Neuron (in vitro differentiated cells): ENCODE data around the gene SSPN.

ENCODE experiments used
- H2AFZ ChIP-seq: one replicate; pipeline ENCODE4 v1.6.1; 2013; ENCODE audit warnings: low read depth, mild to moderate bottlenecking, inconsistent platforms, low read length, moderate library complexity
- H3K27me3 ChIP-seq: one replicate; pipeline ENCODE4 v1.6.1; 2013; ENCODE audit warnings: low read length; ENCODE audit not compliant: insufficient read depth
- H3K36me3 ChIP-seq: one replicate; pipeline ENCODE4 v1.6.1; 2013; ENCODE audit warnings: low read length; ENCODE audit not compliant: insufficient read depth
- H3K4me1 ChIP-seq: one replicate; pipeline ENCODE4 v1.6.1; 2013; ENCODE audit warnings: low read length; ENCODE audit not compliant: insufficient read depth
- H3K4me3 ChIP-seq: 2 replicates; pipeline ENCODE4 v1.5.1; 2013; ENCODE audit warnings: mild to moderate bottlenecking, low read length, moderate library complexity
- H3K9me3 ChIP-seq: one replicate; pipeline ENCODE4 v1.6.1; 2013; ENCODE audit warnings: low read length

Gene SSPN

DNA sequence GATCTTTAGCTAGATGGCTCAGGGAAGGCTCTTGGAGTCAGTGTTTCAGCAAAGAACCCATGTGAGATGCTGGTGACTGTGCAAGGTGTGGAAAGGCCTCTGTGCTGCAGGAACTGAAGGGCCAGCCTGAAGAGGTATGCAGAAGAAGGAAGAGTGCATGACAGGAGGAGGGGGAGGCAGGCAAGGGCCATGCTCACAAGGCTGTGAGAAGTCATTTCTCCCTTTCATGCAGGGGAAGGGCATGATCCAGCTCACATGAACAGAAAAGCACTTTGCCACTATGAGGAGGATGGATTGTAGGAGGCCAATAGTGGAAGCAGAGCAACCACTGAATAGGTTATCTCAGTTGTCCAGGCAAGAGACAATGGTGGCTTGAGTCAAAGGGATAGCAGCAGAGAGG lies 83.7 kb downstream of the SSPN start:
- Histone ChIP-seq H2AFZ (no peak overlapping the region), H3K9me3 (no peaks in the 10 kb centered on the region), H3K4me3 (no peak overlapping the region), H3K36me3 (no peaks in the 10 kb centered on the region), H3K4me1 (peaks cover 16% of the 10 kb centered on the region), H3K27me3 (no peaks in the 10 kb centered on the region)

DNA sequence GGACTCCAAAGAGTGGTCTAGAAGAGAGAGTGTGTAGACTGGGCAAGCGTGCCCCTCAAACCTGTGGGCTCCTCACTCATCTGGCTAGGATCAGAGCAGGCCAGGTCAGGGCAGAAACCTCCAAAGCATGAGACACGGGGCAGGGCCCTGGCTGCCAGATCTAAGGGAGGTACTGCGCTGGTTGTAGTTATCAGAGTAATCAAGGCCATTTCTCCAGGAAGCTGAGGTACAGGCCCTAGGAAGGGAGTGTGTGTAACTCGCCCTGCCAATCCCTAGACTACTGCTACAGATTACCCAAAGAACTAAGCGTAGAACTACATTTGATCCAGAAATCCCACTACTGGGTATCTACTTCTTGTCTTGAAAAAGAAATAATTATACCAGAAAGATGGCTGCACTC lies 84.5 kb downstream of the SSPN start:
- Histone ChIP-seq H3K4me3 (no peak overlapping the region), H3K36me3 (no peaks in the 10 kb centered on the region), H3K27me3 (no peaks in the 10 kb centered on the region), H3K9me3 (no peaks in the 10 kb centered on the region), H3K4me1 (peaks cover 13% of the 10 kb centered on the region), H2AFZ (no peak overlapping the region)

DNA sequence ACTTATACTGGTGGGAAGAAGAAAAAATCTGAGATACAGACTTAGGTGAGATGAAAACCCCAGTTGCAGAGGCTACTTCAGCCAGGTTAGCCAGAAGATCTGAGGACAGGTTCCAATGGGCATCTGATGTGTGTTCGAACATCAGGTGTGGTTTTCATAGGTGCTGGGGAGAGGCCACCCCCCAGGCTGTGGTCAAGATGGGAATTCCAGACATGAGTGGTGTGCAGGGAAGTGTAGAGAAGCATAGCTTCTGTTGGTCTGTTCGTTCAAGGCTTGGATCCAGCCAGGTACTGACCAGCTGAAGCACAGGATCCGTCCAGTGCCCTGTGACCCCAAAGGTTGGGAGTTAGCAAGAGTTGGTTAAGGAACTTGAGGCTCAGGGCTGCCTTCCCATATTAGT lies 85.5 kb downstream of the SSPN start:
- Histone ChIP-seq H3K4me3 (no peak overlapping the region), H3K9me3 (no peaks in the 10 kb centered on the region), H3K4me1 (peaks cover 11% of the 10 kb centered on the region), H3K27me3 (no peaks in the 10 kb centered on the region), H2AFZ (no peak overlapping the region), H3K36me3 (no peaks in the 10 kb centered on the region)

DNA sequence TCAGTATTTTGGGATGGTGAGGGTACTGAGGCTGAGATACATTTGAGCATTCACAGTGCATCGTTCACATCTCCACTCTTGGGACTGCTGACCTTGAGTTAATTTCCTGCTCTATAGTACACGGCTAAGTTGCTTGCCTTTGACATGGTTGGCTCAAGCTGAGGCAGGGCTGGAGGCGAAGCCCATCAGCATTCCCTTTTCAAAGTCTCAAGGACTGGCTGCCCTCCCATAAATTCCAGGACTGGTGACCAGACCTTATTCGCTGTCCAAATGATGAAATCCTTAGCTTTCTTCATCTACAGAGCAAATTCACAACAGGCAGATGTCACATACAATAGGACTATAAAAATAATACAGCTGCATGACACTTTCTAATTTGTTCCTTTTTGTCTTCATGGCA lies 85.9 kb downstream of the SSPN start:
- Histone ChIP-seq H3K4me1 (peaks cover 10% of the 10 kb centered on the region), H3K4me3 (no peak overlapping the region), H2AFZ (no peak overlapping the region), H3K36me3 (no peaks in the 10 kb centered on the region), H3K9me3 (no peaks in the 10 kb centered on the region), H3K27me3 (no peaks in the 10 kb centered on the region)

DNA sequence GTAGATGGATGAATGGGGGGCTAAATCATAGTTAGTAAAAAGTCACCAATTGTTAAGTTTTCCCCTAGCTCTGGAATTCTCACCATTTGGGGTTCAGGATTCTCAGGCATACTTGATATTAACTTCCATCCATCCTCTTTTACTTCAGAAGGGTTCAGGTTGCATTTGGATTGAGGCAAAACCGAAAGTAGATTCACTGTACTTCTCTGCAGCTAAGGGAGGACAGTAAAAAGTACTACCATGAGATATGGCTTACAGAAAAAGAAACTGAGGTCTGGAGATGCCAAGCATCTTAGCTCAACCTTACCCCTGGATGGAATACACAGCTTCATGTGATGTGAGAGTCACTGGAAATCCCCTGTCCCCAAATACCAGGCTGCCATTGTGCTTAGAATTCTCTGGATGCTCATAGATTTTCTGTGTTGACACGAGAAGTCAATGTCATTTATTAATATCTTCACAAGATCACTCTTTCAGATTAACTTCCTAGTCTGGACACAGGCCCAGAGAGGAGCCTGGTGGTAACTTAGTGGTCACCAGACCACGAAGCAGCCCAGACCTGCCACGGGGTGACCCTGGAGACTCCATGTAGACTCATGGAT lies 87.1 kb downstream of the SSPN start:
- H3K27me3 ChIP-seq, result no peaks in the 10 kb centered on the region
- peaks cover 10% of the 10 kb centered on the region for H3K4me1 ChIP-seq
- H3K36me3 ChIP-seq, result no peaks in the 10 kb centered on the region
- H3K9me3 ChIP-seq, result no peaks in the 10 kb centered on the region
- H2AFZ ChIP-seq, result no peak overlapping the region
- no peak overlapping the region for H3K4me3 ChIP-seq

DNA sequence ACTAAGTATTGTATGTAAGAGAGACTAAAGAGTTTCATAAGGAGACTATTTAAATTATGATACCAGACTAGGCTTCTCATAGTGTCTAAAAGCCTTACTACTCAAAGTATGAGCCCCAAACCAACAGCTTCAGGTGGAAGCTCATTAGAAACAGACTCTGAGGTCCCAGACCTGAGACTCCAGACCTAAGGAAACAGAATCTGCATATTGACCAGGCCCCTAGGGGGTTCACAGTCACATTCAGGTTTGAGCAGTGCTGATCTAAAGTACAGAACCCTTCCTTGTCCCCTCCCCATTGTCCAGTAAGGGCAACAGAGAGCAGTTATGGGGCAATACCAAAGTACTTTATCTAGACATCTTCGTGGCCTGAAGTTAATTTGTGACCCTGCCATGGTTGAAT lies 87.7 kb downstream of the SSPN start:
- Histone ChIP-seq H3K9me3 (no peaks in the 10 kb centered on the region), H3K36me3 (no peaks in the 10 kb centered on the region), H3K4me3 (no peak overlapping the region), H2AFZ (no peak overlapping the region), H3K4me1 (peaks cover 10% of the 10 kb centered on the region), H3K27me3 (no peaks in the 10 kb centered on the region)

DNA sequence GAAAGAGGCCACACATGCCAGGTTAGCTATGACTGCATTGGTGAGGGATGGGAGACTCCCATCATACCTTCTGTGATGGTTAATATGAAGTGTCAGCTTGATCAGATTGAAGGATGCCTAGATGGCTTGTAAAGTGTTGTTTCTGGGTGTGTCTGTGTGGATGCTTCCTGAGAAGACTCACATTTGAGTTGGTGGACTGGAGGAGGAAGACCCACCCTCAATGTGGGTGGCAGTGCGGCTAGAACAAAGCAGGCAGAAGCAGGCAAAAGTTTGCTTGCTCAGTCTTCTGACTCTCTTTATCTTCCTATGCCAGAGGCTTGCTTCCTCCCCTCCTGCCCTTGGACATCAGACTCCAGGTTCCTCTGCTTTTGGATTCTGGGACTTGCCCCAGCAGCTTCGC lies 88.2 kb downstream of the SSPN start:
- Histone ChIP-seq H3K27me3 (no peaks in the 10 kb centered on the region), H3K9me3 (no peaks in the 10 kb centered on the region), H2AFZ (no peak overlapping the region), H3K4me3 (no peak overlapping the region), H3K4me1 (peaks cover 10% of the 10 kb centered on the region), H3K36me3 (no peaks in the 10 kb centered on the region)

DNA sequence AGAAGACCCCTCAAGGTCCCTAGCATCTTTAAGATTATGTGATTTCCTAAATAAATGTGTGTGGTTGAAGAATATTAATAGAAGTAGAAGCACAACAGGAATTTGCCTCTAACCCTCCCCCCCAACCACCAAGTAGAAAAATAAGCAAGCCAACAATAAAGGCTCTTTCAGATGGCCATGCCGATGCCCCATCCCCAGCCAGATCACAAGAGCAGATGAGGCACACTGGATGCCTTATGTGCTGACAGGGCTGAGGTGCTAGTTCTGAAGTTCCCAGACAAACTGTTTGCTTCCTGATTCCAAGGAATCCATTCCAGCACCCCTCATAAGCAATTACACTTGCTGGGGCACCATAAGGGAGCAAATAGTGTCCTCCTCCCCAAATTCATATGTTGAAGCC lies 90.0 kb downstream of the SSPN start:
- Histone ChIP-seq H2AFZ (no peak overlapping the region), H3K9me3 (no peaks in the 10 kb centered on the region), H3K36me3 (no peaks in the 10 kb centered on the region), H3K4me3 (no peak overlapping the region), H3K4me1 (peaks cover 10% of the 10 kb centered on the region), H3K27me3 (no peaks in the 10 kb centered on the region)

DNA sequence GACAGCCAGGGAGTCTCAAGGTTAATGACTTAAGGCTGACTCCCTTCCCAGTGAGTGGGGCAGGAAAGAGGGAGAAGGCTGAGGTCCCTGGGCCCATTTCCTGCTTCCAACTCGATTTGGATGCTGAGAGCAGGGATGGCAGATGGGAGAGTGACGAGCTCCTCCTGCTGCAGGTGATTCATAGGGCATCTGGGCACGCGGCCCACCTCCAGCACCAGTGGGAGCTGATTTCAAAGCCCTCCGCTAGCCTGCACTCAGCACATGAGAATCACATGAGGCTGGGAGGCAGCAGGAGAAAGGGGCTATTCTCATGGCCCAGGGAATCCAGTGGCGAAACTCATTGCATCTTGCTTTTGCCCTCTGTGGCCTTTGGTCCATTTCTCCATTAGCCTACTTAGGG lies 90.8 kb downstream of the SSPN start:
- Histone ChIP-seq H3K4me1 (peaks cover 10% of the 10 kb centered on the region), H3K36me3 (no peaks in the 10 kb centered on the region), H3K9me3 (no peaks in the 10 kb centered on the region), H2AFZ (no peak overlapping the region), H3K27me3 (no peaks in the 10 kb centered on the region), H3K4me3 (no peak overlapping the region)

DNA sequence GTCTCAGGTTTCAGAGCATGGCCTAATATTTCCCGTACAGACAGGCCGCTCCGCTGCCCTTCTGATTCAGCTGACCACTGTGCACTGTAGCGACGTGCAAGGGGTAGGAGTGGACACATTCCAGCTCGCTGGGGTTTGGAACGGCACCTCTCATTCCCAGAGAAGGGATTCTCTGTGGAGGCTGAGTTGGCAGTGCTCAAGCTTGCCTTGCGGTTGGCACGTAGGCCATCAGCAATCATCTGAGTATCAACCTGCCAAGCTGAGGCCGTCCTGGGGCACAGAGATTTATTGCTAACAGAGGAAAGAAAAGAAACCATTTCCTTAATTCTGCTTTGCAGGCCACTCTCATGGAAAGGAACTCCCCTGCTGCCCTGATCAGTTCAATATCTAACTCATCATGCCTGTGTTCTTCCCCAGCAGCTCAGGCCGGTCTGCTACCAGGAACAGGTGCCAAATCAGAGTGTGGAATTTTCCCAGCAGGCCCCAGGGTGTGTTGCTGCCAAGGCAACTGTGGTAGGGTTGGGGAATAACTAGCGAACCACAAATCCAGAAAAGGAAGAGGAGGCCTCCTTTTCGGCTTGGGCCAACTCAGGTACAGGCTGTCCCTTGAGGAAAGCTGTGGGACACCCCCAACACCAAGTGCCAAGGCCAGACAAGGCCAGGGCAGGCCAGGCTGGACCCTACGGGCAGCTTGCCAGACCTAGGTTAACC lies 92.5 kb downstream of the SSPN start:
- Histone ChIP-seq H3K4me1 (no peaks in the 10 kb centered on the region), H3K27me3 (no peaks in the 10 kb centered on the region), H3K4me3 (no peak overlapping the region), H3K36me3 (no peaks in the 10 kb centered on the region), H2AFZ (no peak overlapping the region), H3K9me3 (no peaks in the 10 kb centered on the region)

DNA sequence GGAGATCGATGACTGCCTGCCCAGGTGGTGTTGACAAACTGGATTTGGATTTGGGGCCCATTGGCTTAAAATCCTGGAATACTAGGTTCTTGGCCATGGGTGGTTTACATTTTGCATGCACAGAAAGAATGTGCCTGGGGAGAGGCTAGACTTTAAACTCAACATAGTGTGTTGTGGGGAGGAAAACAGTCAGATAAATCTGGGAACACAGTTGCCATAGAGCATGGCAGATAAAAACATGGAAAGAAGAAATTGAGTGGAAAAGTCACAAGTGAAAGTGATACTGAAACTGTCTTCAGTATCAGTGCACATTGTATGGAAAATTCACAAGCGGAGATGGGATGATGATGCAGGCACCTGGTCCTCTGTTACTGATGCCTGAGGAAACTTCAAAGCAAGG lies 95.2 kb downstream of the SSPN start:
- no peaks in the 10 kb centered on the region for H3K9me3 ChIP-seq
- no peaks in the 10 kb centered on the region for H3K27me3 ChIP-seq
- no peak overlapping the region for H2AFZ ChIP-seq
- H3K4me3 ChIP-seq, result no peak overlapping the region
- H3K4me1 ChIP-seq, result no peaks in the 10 kb centered on the region
- no peaks in the 10 kb centered on the region for H3K36me3 ChIP-seq

DNA sequence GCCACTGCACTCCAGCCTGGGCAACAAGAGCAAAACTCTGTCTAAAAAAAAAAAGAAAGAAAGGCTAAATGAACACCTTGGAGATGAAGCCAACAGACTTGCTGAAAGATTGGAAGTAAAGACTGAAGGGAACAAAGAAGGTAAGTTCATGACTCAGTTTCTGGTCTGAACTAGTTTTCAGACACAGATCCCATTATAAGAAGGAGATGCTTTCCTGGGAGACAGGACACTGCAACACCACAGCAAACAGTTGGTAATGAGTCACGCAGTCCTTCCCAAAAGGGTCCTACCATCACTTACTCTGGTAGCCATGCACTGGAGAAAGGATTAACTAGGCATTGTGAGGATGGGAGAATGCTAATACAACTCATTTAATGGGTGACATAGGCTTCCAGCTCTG lies 97.2 kb downstream of the SSPN start:
- H3K9me3 ChIP-seq, result no peaks in the 10 kb centered on the region
- H3K27me3 ChIP-seq, result no peaks in the 10 kb centered on the region
- H3K4me1 ChIP-seq, result no peaks in the 10 kb centered on the region
- H2AFZ ChIP-seq, result no peak overlapping the region
- H3K4me3 ChIP-seq, result no peak overlapping the region
- H3K36me3 ChIP-seq, result no peaks in the 10 kb centered on the region

DNA sequence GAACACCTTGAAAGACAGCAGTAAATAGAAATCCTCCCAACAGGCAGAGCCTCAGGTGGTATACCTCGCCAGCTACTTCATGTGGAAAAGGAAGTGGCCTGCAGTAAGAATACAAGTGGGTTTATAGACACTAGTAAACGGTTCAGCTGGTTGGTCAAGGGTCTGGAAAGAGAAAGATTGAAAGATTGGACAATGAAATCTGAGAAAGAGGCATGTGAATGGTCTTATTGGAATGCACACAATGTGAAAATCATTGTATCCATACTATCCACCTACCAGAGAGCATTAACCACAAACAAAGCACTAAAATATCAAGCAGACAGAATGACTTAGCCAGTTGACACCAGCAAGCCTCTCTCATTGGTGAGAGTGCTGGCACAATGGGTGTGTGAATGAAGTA lies 98.2 kb downstream of the SSPN start:
- no peaks in the 10 kb centered on the region for H3K9me3 ChIP-seq
- no peak overlapping the region for H2AFZ ChIP-seq
- no peaks in the 10 kb centered on the region for H3K36me3 ChIP-seq
- no peak overlapping the region for H3K4me3 ChIP-seq
- H3K4me1 ChIP-seq, result no peaks in the 10 kb centered on the region
- no peaks in the 10 kb centered on the region for H3K27me3 ChIP-seq

DNA sequence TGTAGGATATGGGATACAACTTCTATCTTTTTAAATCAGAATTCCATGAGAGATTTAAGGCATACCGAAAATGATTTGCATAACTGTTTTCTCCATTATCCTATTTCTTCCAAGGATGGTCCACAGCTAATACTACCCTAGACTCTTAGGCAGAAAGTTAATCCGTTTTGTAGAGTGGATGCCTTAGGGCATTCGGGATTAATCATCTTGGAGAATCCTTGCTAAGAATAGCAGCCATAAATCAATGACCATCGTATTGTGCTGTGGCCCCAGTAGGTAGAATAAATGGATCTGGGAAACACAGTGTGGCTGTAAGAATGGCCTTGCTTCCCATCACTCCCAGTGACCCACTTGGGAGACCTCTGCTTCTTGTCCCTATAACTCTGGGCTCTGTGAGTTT lies 99.6 kb downstream of the SSPN start:
- Histone ChIP-seq H2AFZ (no peak overlapping the region), H3K36me3 (no peaks in the 10 kb centered on the region), H3K4me1 (no peaks in the 10 kb centered on the region), H3K9me3 (no peaks in the 10 kb centered on the region), H3K4me3 (no peak overlapping the region), H3K27me3 (no peaks in the 10 kb centered on the region)
